CD4-positive, alpha-beta memory T cell (primary cell): ENCODE data around the gene NBAS. TPM values are rescaled to one million over a fixed set of nuclear protein-coding genes. Genes with fewer than 3 reads are reported as not detected.
"Not testable (repeated sequence)": the region's sequence is repeated elsewhere in the genome, so short reads cannot be mapped to it uniquely, and the experiment has no call there.

Source experiments
- CTCF ChIA-PET: fragments of 350-600 bp; sonication (Branson Sonifier 250); formaldehyde crosslinking; loops from one replicate; lab custom pipeline; 2021; ENCODE audit warnings: inconsistent platforms; ENCODE audit not compliant: partially characterized antibody; lab: Charles Lee
- POLR2A ChIA-PET: fragments of 350-600 bp; sonication (Branson Sonifier 250); formaldehyde crosslinking; loops from one replicate; lab custom pipeline; 2021; ENCODE audit not compliant: partially characterized antibody; lab: Charles Lee
- DNase-seq, 5 donors: peaks; one replicate each; pipeline versions ENCODE4 v3.0.0 to v3.0.0-alpha.2; 2020 to 2022; ENCODE audit warnings: mixed read lengths in 1 of 5
- H3K27ac ChIP-seq: one replicate; pipeline ENCODE4 v1.7.0; 2013; ENCODE audit warnings: low read depth, low read length
- H3K27me3 ChIP-seq: 2 replicates; pipeline ENCODE4 v1.7.0; 2013; ENCODE audit warnings: mild to moderate bottlenecking, low read length, moderate library complexity; ENCODE audit not compliant: insufficient read depth
- H3K36me3 ChIP-seq: 2 replicates; pipeline ENCODE4 v1.7.0; 2013; ENCODE audit warnings: mild to moderate bottlenecking, low read length, moderate library complexity; ENCODE audit not compliant: insufficient read depth
- H3K4me1 ChIP-seq: 2 replicates; pipeline ENCODE4 v1.7.0; 2013; ENCODE audit warnings: mild to moderate bottlenecking, low read length, moderate library complexity; ENCODE audit not compliant: insufficient read depth
- H3K4me3 ChIP-seq, 2 donors: one replicate each; pipeline ENCODE4 v1.7.0; 2013; ENCODE audit warnings: low read length in 2 of 2, mild to moderate bottlenecking in 1 of 2
- H3K9me3 ChIP-seq, 2 donors: one replicate each; pipeline ENCODE4 v1.7.0; 2013; ENCODE audit warnings: low read length in 2 of 2, control low read depth in 1 of 2; ENCODE audit not compliant: control insufficient read depth in 1 of 2
- H3K27ac Mint-ChIP-seq, 7 donors: one replicate each; pipeline ENCODE4 v1.8.0; 2020 to 2021; ENCODE audit warnings: mixed read lengths in 7 of 7, mild to moderate bottlenecking in 6 of 7, inconsistent platforms in 3 of 7, moderate library complexity in 3 of 7
- H3K27me3 Mint-ChIP-seq, 2 donors: one replicate each; pipeline ENCODE4 v1.8.0; 2020 to 2021; ENCODE audit warnings: mixed read lengths in 2 of 2
- H3K36me3 Mint-ChIP-seq, 2 donors: one replicate each; pipeline ENCODE4 v1.8.0; 2020 to 2021; ENCODE audit warnings: mixed read lengths in 2 of 2, inconsistent platforms in 1 of 2, mild to moderate bottlenecking in 1 of 2
- H3K4me1 Mint-ChIP-seq, 4 donors: one replicate each; pipeline ENCODE4 v1.8.0; 2020 to 2021; ENCODE audit warnings: mixed read lengths in 4 of 4, mild to moderate bottlenecking in 1 of 4
- H3K4me3 Mint-ChIP-seq, 8 donors: one replicate each; pipeline ENCODE4 v1.8.0; 2020 to 2021; ENCODE audit warnings: mixed read lengths in 8 of 8, mild to moderate bottlenecking in 7 of 8, moderate library complexity in 6 of 8, inconsistent platforms in 3 of 8
- H3K9me3 Mint-ChIP-seq, 8 donors: one replicate each; pipeline ENCODE4 v1.8.0; 2020 to 2021; ENCODE audit warnings: mixed read lengths in 8 of 8, mild to moderate bottlenecking in 5 of 8, inconsistent platforms in 3 of 8, moderate library complexity in 1 of 8
- intact Hi-C: fragments of 100-400 bp; cut with micrococcal nuclease; formaldehyde crosslinking; loops from one replicate; pipeline ENCODE4 v1.15.1; 2023
- polyA plus RNA-seq, 2 donors: library from polyadenylated mRNA; unstranded; fragments of 300-500 nt; fragmentation: Illumina TruSeq; gene quantifications; one replicate each; pipeline ENCODE4 v1.2.3, GENCODE V29; 2021
- total RNA-seq, 2 experiments: library from RNA; stranded (reverse); gene quantifications; one replicate each; pipeline ENCODE4 v1.2.3, GENCODE V29; 2021

NBAS gene
- total and polyA plus RNA-seq, 4 experiments from 2014 or later: 16.1 to 37.0 (median 27.1) TPM

- H3K27me3 Mint-ChIP-seq, H3K36me3 ChIP-seq, H3K4me3 ChIP-seq, intact Hi-C loops, DNase-seq, H3K27me3 ChIP-seq, CTCF ChIA-PET, H3K4me3 Mint-ChIP-seq, POLR2A ChIA-PET, H3K9me3 ChIP-seq, H3K27ac ChIP-seq, H3K4me1 ChIP-seq, H3K4me1 Mint-ChIP-seq, H3K27ac Mint-ChIP-seq: not testable (repeated sequence)
- Mint-ChIP-seq H3K9me3 (peaks cover 0 to 17% (median 8%) of the 10 kb centered on the region in 8 donors), H3K36me3 (peaks cover 83 to 93% of the 10 kb centered on the region in 2 donors)
These were observed 350.6 kb downstream of the NBAS start for GRCh38 chr2:15210542-15210941.

GRCh38 chr2:15206419-15206818 is 354.7 kb downstream of the NBAS start:
- DNase-seq: no peak
- no peak overlapping the region for H3K27ac Mint-ChIP-seq
- intact Hi-C loops: no loop called here
- Histone ChIP-seq H3K4me1 (no peaks in the 10 kb centered on the region), H3K27ac (no peak overlapping the region), H3K9me3 (no peaks in the 10 kb centered on the region), H3K27me3 (no peaks in the 10 kb centered on the region), H3K36me3 (no peaks in the 10 kb centered on the region), H3K4me3 (no peak overlapping the region)
- peak overlapping the region in 1 of 8 donors; percentile 44 for H3K4me3 Mint-ChIP-seq
- ChIA-PET CTCF (no interaction called here), POLR2A (no interaction called here)
- peaks cover 0 to 13% (median 3%) of the 10 kb centered on the region in 8 donors for H3K9me3 Mint-ChIP-seq
- no peaks in the 10 kb centered on the region for H3K27me3 Mint-ChIP-seq
- H3K36me3 Mint-ChIP-seq: peaks cover 62 to 75% of the 10 kb centered on the region in 2 donors
- H3K4me1 Mint-ChIP-seq: peaks cover 0 to 5% (median 2%) of the 10 kb centered on the region in 4 donors

GRCh38 chr2:15205562-15205961 is 355.6 kb downstream of the NBAS start:
- Histone ChIP-seq H3K9me3 (no peaks in the 10 kb centered on the region), H3K27ac (no peak overlapping the region), H3K36me3 (no peaks in the 10 kb centered on the region), H3K4me3 (no peak overlapping the region), H3K27me3 (no peaks in the 10 kb centered on the region), H3K4me1 (no peaks in the 10 kb centered on the region)
- Mint-ChIP-seq H3K4me3 (no peak overlapping the region), H3K27me3 (no peaks in the 10 kb centered on the region), H3K4me1 (peaks cover 0 to 5% (median 2%) of the 10 kb centered on the region in 4 donors), H3K36me3 (peaks cover 58 to 69% of the 10 kb centered on the region in 2 donors), H3K27ac (no peak overlapping the region), H3K9me3 (peaks cover 0 to 11% (median 3%) of the 10 kb centered on the region in 8 donors)
- intact Hi-C loops: no loop called here
- peak in 1 of 5 donors; percentile 29 for DNase-seq
- ChIA-PET POLR2A (no interaction called here), CTCF (no interaction called here)

GRCh38 chr2:15201009-15201408 is 360.1 kb downstream of the NBAS start:
- peaks cover 0 to 9% (median 2%) of the 10 kb centered on the region in 8 donors for H3K9me3 Mint-ChIP-seq
- H3K4me3 Mint-ChIP-seq: no peak overlapping the region
- no peak overlapping the region for H3K4me3 ChIP-seq
- H3K27me3 Mint-ChIP-seq: no peaks in the 10 kb centered on the region
- H3K27ac ChIP-seq: no peak overlapping the region
- no peak for DNase-seq
- peaks cover 0 to 3% (median 2%) of the 10 kb centered on the region in 4 donors for H3K4me1 Mint-ChIP-seq
- no peaks in the 10 kb centered on the region for H3K36me3 ChIP-seq
- ChIA-PET POLR2A (no interaction called here), CTCF (no interaction called here)
- H3K4me1 ChIP-seq: no peaks in the 10 kb centered on the region
- H3K27me3 ChIP-seq: no peaks in the 10 kb centered on the region
- H3K9me3 ChIP-seq: no peaks in the 10 kb centered on the region
- intact Hi-C loops: no loop called here
- peaks cover 29 to 33% of the 10 kb centered on the region in 2 donors for H3K36me3 Mint-ChIP-seq
- H3K27ac Mint-ChIP-seq: no peak overlapping the region

- H3K9me3 ChIP-seq: no peaks in the 10 kb centered on the region
- Mint-ChIP-seq H3K36me3 (peaks cover 25 to 31% of the 10 kb centered on the region in 2 donors), H3K4me1 (peaks cover 0 to 2% (median 0%) of the 10 kb centered on the region in 4 donors), H3K27me3 (no peaks in the 10 kb centered on the region), H3K27ac (no peak overlapping the region), H3K4me3 (no peak overlapping the region), H3K9me3 (peaks cover 0 to 9% (median 2%) of the 10 kb centered on the region in 8 donors)
- no peak overlapping the region for H3K4me3 ChIP-seq
- POLR2A ChIA-PET: no interaction called here
- H3K27ac ChIP-seq: no peak overlapping the region
- no peak for DNase-seq
- CTCF ChIA-PET: no interaction called here
- intact Hi-C loops: no loop called here
- no peaks in the 10 kb centered on the region for H3K27me3 ChIP-seq
- no peaks in the 10 kb centered on the region for H3K36me3 ChIP-seq
- H3K4me1 ChIP-seq: no peaks in the 10 kb centered on the region
These were observed 360.6 kb downstream of the NBAS start for GRCh38 chr2:15200581-15200980.

GRCh38 chr2:15198051-15198450 is 363.1 kb downstream of the NBAS start:
- Mint-ChIP-seq H3K27me3 (no peaks in the 10 kb centered on the region), H3K9me3 (peaks cover 0 to 2% (median 0%) of the 10 kb centered on the region in 8 donors), H3K4me1 (peaks cover 0 to 2% (median 0%) of the 10 kb centered on the region in 4 donors), H3K4me3 (no peak overlapping the region), H3K36me3 (peaks cover 10 to 14% of the 10 kb centered on the region in 2 donors), H3K27ac (no peak overlapping the region)
- Histone ChIP-seq H3K4me3 (no peak overlapping the region), H3K4me1 (no peaks in the 10 kb centered on the region), H3K36me3 (no peaks in the 10 kb centered on the region), H3K27me3 (no peaks in the 10 kb centered on the region), H3K27ac (no peak overlapping the region), H3K9me3 (no peaks in the 10 kb centered on the region)
- ChIA-PET POLR2A (no interaction called here), CTCF (no interaction called here)
- intact Hi-C loops: no loop called here
- no peak for DNase-seq

- Mint-ChIP-seq H3K9me3 (peaks cover 0 to 2% (median 0%) of the 10 kb centered on the region in 8 donors), H3K27ac (no peak overlapping the region), H3K27me3 (no peaks in the 10 kb centered on the region), H3K4me3 (no peak overlapping the region), H3K4me1 (peaks cover 0 to 2% (median 0%) of the 10 kb centered on the region in 4 donors), H3K36me3 (peaks cover 16 to 18% of the 10 kb centered on the region in 2 donors)
- intact Hi-C loops: no loop called here
- H3K4me1 ChIP-seq: no peaks in the 10 kb centered on the region
- no peaks in the 10 kb centered on the region for H3K9me3 ChIP-seq
- ChIA-PET POLR2A (no interaction called here), CTCF (no interaction called here)
- no peaks in the 10 kb centered on the region for H3K27me3 ChIP-seq
- no peaks in the 10 kb centered on the region for H3K36me3 ChIP-seq
- no peak overlapping the region for H3K27ac ChIP-seq
- H3K4me3 ChIP-seq: no peak overlapping the region
- no peak for DNase-seq
These were observed 365.3 kb downstream of the NBAS start for GRCh38 chr2:15195813-15196212.
